Esophagus muscularis mucosa (tissue), 3 donors: ENCODE measurements around the gene WDFY4.

Experiments used
- POLR2A ChIP-seq: fragments of 450-650 bp; IDR thresholded peaks from one replicate; pipeline ENCODE4 v1.6.1; 2017; ENCODE audit warnings: antibody characterized with exemption, moderate library complexity, mild to moderate bottlenecking, low read depth
- POLR2AphosphoS5 ChIP-seq, 2 donors: sonication (generic); formaldehyde crosslinking; IDR thresholded peaks; one replicate each; pipeline ENCODE4 v1.6.1; 2017; ENCODE audit warnings: antibody characterized with exemption in 2 of 2
- TF ChIP-seq, protein P1 (sequence below), 3 experiments: fragments of 200-600 bp in 2 of 3; fragments of 450-650 bp in 1 of 3; sonication (generic) in 2 of 3; IDR thresholded peaks; one replicate each; pipeline ENCODE4 v1.5.1; 2017 to 2019; ENCODE audit warnings: antibody characterized with exemption in 3 of 3, mild to moderate bottlenecking in 2 of 3, moderate library complexity in 1 of 3

DNA sequence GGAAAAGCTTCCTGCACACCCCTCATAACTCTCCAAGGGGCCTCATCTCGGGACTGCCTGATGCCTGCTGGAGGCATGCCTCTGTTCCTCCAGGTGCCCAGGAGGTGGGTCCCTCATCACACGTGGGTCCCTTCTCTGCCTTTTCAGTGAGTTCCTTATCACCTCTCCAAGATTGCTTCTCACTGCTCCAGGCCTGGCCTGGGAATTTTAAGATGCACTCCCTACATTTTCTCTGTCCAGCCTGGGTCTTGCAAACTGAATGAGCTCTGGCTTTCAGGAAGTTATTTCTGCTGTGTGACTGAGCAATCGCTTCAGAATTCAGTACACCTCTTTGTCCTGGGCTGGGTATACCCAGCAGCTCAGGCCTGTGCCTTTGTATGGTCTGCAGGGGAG is 211.1 kb downstream of the WDFY4 start:
- TF ChIP-seq, protein P1, sequence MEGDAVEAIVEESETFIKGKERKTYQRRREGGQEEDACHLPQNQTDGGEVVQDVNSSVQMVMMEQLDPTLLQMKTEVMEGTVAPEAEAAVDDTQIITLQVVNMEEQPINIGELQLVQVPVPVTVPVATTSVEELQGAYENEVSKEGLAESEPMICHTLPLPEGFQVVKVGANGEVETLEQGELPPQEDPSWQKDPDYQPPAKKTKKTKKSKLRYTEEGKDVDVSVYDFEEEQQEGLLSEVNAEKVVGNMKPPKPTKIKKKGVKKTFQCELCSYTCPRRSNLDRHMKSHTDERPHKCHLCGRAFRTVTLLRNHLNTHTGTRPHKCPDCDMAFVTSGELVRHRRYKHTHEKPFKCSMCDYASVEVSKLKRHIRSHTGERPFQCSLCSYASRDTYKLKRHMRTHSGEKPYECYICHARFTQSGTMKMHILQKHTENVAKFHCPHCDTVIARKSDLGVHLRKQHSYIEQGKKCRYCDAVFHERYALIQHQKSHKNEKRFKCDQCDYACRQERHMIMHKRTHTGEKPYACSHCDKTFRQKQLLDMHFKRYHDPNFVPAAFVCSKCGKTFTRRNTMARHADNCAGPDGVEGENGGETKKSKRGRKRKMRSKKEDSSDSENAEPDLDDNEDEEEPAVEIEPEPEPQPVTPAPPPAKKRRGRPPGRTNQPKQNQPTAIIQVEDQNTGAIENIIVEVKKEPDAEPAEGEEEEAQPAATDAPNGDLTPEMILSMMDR (IDR thresholded peaks at IDR 0.05), result no peak
- no peak for TF ChIP-seq POLR2A
- no peak for TF ChIP-seq POLR2AphosphoS5 (IDR thresholded peaks at IDR 0.05)
